Activated CD4-positive, alpha-beta T cell treated with anti-CD3 and anti-CD28 coated beads, Interleukin-2, amount 50 U/mL, for 1 hour (primary cell): ENCODE data around the gene EML3.
"Not testable (repeated sequence)": the region's sequence is repeated elsewhere in the genome, so short reads cannot be mapped to it uniquely, and the experiment has no call there.

Source experiments
- DNase-seq: peaks from one replicate; pipeline ENCODE4 v3.0.0-alpha.2; 2020

The EML3 gene, protein sequence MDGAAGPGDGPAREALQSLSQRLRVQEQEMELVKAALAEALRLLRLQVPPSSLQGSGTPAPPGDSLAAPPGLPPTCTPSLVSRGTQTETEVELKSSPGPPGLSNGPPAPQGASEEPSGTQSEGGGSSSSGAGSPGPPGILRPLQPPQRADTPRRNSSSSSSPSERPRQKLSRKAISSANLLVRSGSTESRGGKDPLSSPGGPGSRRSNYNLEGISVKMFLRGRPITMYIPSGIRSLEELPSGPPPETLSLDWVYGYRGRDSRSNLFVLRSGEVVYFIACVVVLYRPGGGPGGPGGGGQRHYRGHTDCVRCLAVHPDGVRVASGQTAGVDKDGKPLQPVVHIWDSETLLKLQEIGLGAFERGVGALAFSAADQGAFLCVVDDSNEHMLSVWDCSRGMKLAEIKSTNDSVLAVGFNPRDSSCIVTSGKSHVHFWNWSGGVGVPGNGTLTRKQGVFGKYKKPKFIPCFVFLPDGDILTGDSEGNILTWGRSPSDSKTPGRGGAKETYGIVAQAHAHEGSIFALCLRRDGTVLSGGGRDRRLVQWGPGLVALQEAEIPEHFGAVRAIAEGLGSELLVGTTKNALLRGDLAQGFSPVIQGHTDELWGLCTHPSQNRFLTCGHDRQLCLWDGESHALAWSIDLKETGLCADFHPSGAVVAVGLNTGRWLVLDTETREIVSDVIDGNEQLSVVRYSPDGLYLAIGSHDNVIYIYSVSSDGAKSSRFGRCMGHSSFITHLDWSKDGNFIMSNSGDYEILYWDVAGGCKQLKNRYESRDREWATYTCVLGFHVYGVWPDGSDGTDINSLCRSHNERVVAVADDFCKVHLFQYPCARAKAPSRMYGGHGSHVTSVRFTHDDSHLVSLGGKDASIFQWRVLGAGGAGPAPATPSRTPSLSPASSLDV

GRCh38 chr11:62612366-62613290, at the start of gene EML3, which contains the start of gene ROM1:
TSS of gene EML3 (minus strand) at chr11:62612775. CDS start at chr11:62612457, 318 bp downstream.
TSS of gene ROM1 (plus strand) at chr11:62613257. CDS start at chr11:62613282, 25 bp downstream.
- peak; percentile 83 for DNase-seq

- no peak for DNase-seq
These were observed 44.3 kb upstream of the EML3 start for GRCh38 chr11:62656796-62657429.

DNA sequence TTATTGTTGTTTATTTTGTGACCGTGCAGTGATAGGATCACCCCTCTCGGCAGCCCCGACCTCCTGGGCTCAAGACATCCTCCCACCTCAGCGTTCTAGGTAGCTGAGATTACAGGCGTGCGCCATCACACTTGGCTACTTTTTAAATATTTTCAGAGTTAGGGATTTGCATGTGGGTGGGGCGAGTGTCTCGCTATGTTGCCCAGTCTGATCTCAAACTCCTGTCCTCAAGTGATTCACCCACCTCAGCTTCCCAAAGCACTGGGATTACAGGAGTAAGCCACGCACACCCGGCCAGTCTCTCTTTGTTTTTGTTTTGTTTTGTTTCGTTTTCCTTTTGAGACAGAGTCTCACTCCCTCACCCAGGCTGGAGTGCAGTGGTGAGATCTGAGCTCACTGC, 41.7 kb upstream of the EML3 start:
- no peak for DNase-seq

GRCh38 chr11:62652161-62653006, 39.8 kb upstream of the EML3 start:
- DNase-seq, result no peak

DNA sequence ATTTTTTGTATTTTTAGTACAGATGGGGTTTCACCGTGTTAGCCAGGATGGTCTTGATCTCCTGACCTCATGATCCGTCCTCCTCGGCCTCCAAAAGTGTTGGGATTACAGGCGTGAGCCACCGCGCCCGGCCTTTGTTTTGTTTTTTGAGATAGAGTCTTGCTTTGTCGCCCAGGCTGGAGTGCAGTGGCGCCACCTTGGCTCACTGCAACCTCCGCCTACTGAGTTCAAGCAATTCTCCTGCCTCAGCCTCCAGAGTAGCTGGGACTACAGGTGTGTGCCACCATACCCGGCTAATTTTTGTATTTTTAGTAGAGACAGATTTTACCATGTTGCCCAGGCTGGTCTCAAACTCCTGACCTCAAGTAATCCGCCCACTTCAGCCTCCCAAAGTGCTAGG, 37.7 kb upstream of the EML3 start:
- not testable (repeated sequence) for DNase-seq

DNA sequence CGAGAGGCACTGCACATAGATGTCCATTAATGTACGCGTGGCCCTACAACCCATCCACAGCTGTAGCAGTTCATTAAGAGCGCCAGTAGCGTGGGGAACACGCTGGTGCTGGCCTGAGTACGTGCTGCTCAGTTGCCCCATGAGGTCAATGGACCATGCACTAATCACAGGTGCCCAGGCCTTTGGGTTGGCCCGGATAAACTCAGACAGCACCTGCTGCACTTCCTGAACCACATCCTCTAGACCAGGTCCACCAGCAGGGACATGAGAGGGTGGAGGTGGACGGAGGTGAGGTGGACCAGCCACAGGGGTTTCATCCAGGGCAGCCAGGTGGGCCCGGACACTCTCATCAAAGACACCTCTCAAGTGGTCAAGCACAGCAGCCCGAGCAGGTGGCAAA, 36.9 kb upstream of the EML3 start:
- DNase-seq, result no peak

GRCh38 chr11:62648967-62649364, 36.4 kb upstream of the EML3 start:
- no peak for DNase-seq

GRCh38 chr11:62648185-62648966, 35.8 kb upstream of the EML3 start:
- no peak for DNase-seq

GRCh38 chr11:62647609-62648005, 35.0 kb upstream of the EML3 start:
- DNase-seq, result no peak

DNA sequence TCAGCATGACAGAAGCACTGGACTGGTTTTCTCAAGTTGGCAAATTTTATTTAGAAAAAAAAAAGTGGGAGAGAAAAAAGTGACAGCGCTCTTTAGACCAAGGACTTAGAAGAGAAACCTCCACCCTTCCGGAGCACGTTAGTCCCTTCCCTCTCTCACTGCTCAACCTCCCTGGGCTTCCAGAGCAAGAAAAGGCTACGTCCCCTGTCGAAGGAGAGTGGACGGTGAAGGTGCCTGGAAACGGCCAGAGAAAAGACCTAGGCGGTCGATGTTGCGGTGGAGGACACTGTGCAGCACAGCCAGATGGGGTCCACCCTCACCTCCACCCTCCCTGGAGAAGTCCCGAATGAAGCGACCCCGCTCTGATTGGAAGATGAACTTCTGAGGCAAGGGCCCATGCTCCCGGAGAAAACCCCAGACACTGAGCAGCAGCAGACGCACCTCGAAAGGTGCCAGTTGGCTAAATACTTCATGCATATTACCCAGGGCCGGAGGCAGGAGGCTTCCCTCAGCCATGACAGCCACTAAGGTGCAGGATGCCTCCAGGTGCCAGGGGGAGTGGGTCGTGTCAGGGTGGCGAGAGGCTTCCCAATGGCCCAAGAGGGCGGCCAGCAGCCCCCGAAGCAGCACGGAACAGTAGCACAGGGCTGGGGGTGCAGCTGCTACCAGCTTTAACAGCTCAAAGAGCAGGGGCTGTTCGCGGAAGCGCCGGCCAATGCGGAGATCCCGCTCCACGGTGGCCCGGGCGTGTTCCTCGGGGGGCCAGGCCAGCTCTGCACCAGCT, 34.4 kb upstream of the EML3 start:
- DNase-seq, result no peak

- peak; percentile 99 for DNase-seq
These were observed 33.6 kb upstream of the EML3 start, which contains the start of gene GANAB for GRCh38 chr11:62645946-62646824. TSS of gene GANAB (minus strand) at chr11:62646613. CDS start at chr11:62646599, 14 bp downstream.

DNA sequence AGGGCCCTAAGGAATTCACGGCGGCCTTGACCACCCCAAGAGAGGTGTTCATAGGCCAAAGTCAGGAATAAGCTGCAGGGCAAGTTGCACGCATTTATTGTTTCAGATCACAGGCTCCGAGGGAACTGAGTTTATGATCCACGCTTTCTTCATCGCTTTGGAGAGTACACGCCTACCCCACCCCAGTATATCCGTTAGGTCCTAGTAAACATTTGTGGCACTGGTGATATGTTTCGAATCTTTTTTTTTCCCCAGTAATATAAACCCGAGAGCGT, 33.0 kb upstream of the EML3 start:
- no peak for DNase-seq

- no peak for DNase-seq
These were observed 31.6 kb upstream of the EML3 start for GRCh38 chr11:62644220-62644619.

DNA sequence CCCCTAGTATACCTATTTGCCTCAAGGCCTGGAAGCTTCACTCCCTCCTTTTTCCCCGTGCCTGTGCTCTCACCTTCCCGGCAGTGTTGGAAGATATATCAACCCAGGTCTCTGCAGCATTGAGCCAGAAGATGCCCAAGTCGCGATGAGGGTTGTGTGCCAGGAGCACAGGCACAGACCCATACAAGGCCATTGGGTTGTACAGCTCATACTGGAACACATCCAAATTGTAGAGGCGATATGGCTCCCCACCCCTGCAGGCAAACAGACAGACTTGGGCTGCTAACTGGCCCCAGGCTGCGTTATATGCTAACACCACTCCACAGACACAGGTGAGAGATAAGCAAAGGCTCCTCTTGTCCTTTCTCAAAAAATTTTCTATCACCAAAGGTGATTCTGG, 19.9 kb upstream of the EML3 start:
- no peak for DNase-seq

DNA sequence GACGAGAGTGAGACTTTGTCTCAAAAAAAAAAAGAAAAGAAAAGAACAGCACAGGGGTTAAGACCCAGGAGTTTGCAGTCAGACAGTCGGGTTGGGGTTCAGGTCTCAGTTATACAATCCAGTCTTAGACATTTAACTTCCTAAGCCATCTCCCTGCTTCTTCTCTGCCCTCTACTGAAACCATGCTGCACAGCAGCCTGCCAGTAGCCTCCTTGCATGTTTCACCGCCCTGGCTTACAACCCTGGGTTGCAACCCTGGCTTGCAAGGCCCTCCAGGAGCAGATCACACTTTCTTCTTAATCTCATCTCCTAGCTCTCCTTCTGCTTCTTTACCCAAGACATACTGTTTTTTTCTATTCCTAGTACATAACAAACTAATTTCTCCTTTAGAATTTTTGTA, 15.1 kb upstream of the EML3 start:
- no peak for DNase-seq

DNA sequence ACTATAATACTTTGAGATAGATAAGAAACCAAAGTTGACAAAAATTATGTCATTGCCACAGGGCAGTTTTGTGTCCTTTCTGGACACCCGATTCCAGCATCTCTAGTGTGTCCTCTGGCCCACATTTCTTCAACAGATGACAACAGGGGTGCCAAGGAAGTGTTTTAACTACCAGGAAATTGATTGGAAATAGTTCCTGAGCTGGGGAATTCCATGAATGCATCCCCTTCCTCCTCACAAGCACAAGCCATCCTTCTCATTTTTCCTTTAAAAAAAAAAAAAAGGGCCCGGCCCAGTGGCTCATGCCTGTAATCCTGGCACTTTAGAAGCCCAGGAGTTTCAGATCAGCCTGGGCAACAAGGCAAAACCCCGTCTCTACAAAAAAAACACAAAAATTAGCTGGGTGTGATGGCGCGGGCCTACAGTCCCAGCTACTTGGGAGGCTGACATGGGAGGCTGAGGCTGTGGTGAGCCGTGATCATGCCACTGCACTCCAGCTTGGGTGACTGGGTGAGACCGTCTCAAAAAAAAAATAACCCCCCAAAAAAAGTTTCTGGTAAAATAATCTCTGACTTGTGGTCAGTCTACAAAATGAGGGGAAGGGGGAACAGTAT, 10.0 kb upstream of the EML3 start:
- DNase-seq, result no peak

- DNase-seq, result peak; percentile 96
These were observed 9.2 kb upstream of the EML3 start, which contains the start of gene B3GAT3 for GRCh38 chr11:62621567-62622470. TSS of gene B3GAT3 (minus strand) at chr11:62621986. CDS start at chr11:62621947, 39 bp downstream.
